Spleen (tissue), 11 donors: ENCODE results near the gene LRFN2. TPM values are rescaled to one million over a fixed set of nuclear protein-coding genes. Genes with fewer than 3 reads are reported as not detected.

ENCODE experiments used
- DNase-seq: peaks from one replicate; pipeline ENCODE4 v3.0.0-alpha.2; 2020
- H3K27ac ChIP-seq, 8 donors: fragments of 200-600 bp; sonication (generic) in 7 of 8; 1 replicate in 4 of 8; 2 replicates in 4 of 8; pipeline versions ENCODE4 v1.5.0 to v1.8.0; 2016 to 2021; ENCODE audit warnings: inconsistent platforms in 4 of 8, mild to moderate bottlenecking in 4 of 8, moderate library complexity in 1 of 8
- H3K27me3 ChIP-seq, 7 donors: fragments of 200-600 bp; sonication (generic) in 6 of 7; replicated peaks in 1 of 7; 1 replicate in 4 of 7; 2 replicates in 3 of 7; pipeline versions ENCODE4 v1.5.0 to v1.8.0; 2016 to 2021; ENCODE audit warnings: inconsistent platforms in 3 of 7, mild to moderate bottlenecking in 1 of 7
- H3K36me3 ChIP-seq, 6 donors: fragments of 200-600 bp; sonication (generic) in 5 of 6; 1 replicate in 4 of 6; 2 replicates in 2 of 6; pipeline versions ENCODE4 v1.5.0 to v1.8.0; 2016 to 2021; ENCODE audit warnings: inconsistent platforms in 2 of 6
- H3K4me1 ChIP-seq, 6 donors: fragments of 200-600 bp; sonication (generic) in 5 of 6; 1 replicate in 3 of 6; 2 replicates in 3 of 6; pipeline versions ENCODE4 v1.5.0 to v1.8.0; 2016 to 2021; ENCODE audit warnings: inconsistent platforms in 3 of 6
- H3K4me3 ChIP-seq, 8 donors: fragments of 200-600 bp; sonication (generic) in 7 of 8; 1 replicate in 4 of 8; 2 replicates in 4 of 8; pipeline versions ENCODE4 v1.5.0 to v1.8.0; 2016 to 2021; ENCODE audit warnings: inconsistent platforms in 4 of 8, mild to moderate bottlenecking in 4 of 8, moderate library complexity in 2 of 8
- H3K9me3 ChIP-seq, 8 donors: fragments of 200-600 bp; sonication (generic) in 7 of 8; 1 replicate in 4 of 8; 2 replicates in 4 of 8; pipeline versions ENCODE4 v1.5.0 to v1.8.0; 2016 to 2021; ENCODE audit warnings: inconsistent platforms in 4 of 8
- CTCF ChIP-seq, 11 experiments: fragments of 200-600 bp in 7 of 11; fragments of 450-650 bp in 4 of 11; sonication (generic) in 4 of 11; IDR thresholded peaks in 8 of 11; conservative IDR thresholded peaks in 3 of 11; 1 replicate in 7 of 11; 2 replicates in 4 of 11; pipeline versions ENCODE4 v1.4.0 to v1.8.0; 2016 to 2021; ENCODE audit warnings: antibody characterized with exemption in 11 of 11, inconsistent platforms in 4 of 11, mild to moderate bottlenecking in 1 of 11
- POLR2A ChIP-seq, 3 donors: fragments of 450-650 bp; IDR thresholded peaks; one replicate each; pipeline ENCODE4 v1.5.1; 2017; ENCODE audit warnings: antibody characterized with exemption in 3 of 3, mild to moderate bottlenecking in 1 of 3
- POLR2AphosphoS5 ChIP-seq, 3 donors: sonication (generic); formaldehyde crosslinking; IDR thresholded peaks; one replicate each; pipeline ENCODE4 v1.5.1; 2017; ENCODE audit warnings: antibody characterized with exemption in 3 of 3
- WGBS, 5 donors: extraction: QIAGEN DNeasy Blood & Tissue Kit in 3 of 5; methylation state at CpG; one replicate each; pipeline versions ENCODE4 v1.1.5 to v1.1.7; 2013 to 2018; 5-methylcytosine and 5-hydroxymethylcytosine counted together
- intact Hi-C: fragments of 100-400 bp; cut with DNase I; formaldehyde crosslinking; loops from one replicate; pipeline ENCODE4 v1.15.0; 2023; ENCODE audit warnings: low total_unique reads
- polyA plus RNA-seq, 3 donors: library from polyadenylated mRNA; stranded (reverse); fragments of 200-250 nt; gene quantifications; one replicate each; pipeline ENCODE4 v1.2.1, GENCODE V29; 2013
- total RNA-seq, 7 donors: library from RNA; depleted of rRNA in 3 of 7; stranded (reverse); fragments of >200 nt in 3 of 7; fragmentation: NEBNext Ultra II Directional in 4 of 7; extraction: Animal tissue kit (Norgen Biotek cat#: 25700) in 4 of 7; gene quantifications; one replicate each; pipeline versions ENCODE4 v1.1.0 to v1.2.1, GENCODE V29; 2016 to 2021
- donor health status: healthy with polysubstance abuse.
- donor health status: DM: no; HTN: no; CAD: no; lungs with moderate emphysema.
- donor health status: DM: no; HTN: no; CAD: no.
- donor health status: Bipolar disorder and iron deficiency.
- donor health status: healthy.
- donor health status: DM: no; HTN: no; CAD: no.
- donor health status: DM: yes; HTN: yes; CAD: no.

LRFN2 gene
- total and polyA plus RNA-seq, 10 donors: 0.05 to 6.0 (median 1.3) TPM

DNA sequence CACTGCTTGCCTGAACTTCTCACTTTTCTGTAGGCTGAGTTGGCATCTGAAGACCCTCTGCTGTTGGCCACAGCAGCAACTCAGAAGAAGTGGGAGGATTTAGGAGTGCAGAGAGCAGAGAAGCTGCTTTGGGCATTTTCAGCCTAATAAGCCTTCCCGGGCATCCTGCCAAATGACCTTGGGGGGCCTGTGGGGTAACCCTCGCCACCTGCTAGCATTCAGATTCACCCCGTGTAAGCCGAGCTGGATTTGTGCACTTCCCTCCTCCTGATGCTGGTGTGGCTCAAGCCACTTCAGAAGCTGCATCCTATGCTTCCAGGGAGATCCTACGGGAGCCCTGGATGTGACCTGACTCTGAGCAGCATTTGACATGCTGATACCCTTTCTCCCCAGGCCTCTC lies 114.8 kb downstream of the LRFN2 start:
- H3K36me3 ChIP-seq: no peaks in the 10 kb centered on the region
- no peak overlapping the region for H3K27ac ChIP-seq
- TF ChIP-seq POLR2A (IDR thresholded peaks at IDR 0.05) (no peak), CTCF (IDR thresholded peaks at IDR 0.05 in 8 of 11, conservative IDR thresholded peaks at IDR 0.05 in 3 of 11) (no peak), POLR2AphosphoS5 (IDR thresholded peaks at IDR 0.05) (no peak)
- H3K4me3 ChIP-seq: no peak overlapping the region
- intact Hi-C loops: no loop called here
- 25 to 39% (median 27%) methylated on average over 1 to 5 of the region's 5 CpGs for WGBS, 5 donors
- no peaks in the 10 kb centered on the region for H3K9me3 ChIP-seq
- H3K27me3 ChIP-seq: peaks cover 0 to 6% (median 0%) of the 10 kb centered on the region in 7 donors
- H3K4me1 ChIP-seq: peaks cover 0 to 3% (median under 1%) of the 10 kb centered on the region in 6 donors
- no peak for DNase-seq

DNA sequence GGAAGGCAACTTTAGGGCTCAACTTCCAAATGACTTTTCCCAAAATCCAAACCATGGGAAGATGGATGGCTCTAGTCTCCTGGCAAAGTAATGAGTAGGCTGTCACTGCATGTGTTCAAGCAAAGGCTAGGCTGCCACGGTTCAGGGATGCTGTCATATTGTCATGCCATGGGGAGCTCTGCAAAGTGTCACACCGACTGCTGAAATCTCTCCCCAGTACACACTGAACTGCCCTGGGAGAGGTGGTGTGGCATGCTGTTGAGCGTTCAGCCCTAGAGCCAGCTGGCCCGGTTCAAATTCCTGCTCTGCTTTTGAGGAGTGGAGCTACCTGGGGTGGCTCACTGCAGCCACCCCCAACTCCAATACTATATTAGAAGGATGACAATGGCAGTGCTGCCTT lies 115.9 kb downstream of the LRFN2 start:
- Histone ChIP-seq H3K4me3 (no peak overlapping the region), H3K9me3 (no peaks in the 10 kb centered on the region), H3K4me1 (no peaks in the 10 kb centered on the region), H3K36me3 (no peaks in the 10 kb centered on the region), H3K27me3 (peaks cover 0 to 5% (median 0%) of the 10 kb centered on the region in 7 donors), H3K27ac (no peak overlapping the region)
- no peak for DNase-seq
- WGBS, 5 donors: 75 to 90% (median 86%) methylated on average over 4 of the region's 4 CpGs
- intact Hi-C loops: no loop called here
- TF ChIP-seq POLR2AphosphoS5 (IDR thresholded peaks at IDR 0.05): no peak
- TF ChIP-seq CTCF (IDR thresholded peaks at IDR 0.05 in 8 of 11, conservative IDR thresholded peaks at IDR 0.05 in 3 of 11): no peak
- no peak for TF ChIP-seq POLR2A (IDR thresholded peaks at IDR 0.05)

GRCh38 chr6:40469323-40469722 lies 117.8 kb downstream of the LRFN2 start:
- intact Hi-C loops: no loop called here
- no peak for DNase-seq

GRCh38 chr6:40466986-40467539 lies 120.1 kb downstream of the LRFN2 start:
- H3K27ac ChIP-seq: no peak overlapping the region
- H3K4me1 ChIP-seq: no peaks in the 10 kb centered on the region
- intact Hi-C loops: no loop called here
- no peaks in the 10 kb centered on the region for H3K9me3 ChIP-seq
- H3K36me3 ChIP-seq: no peaks in the 10 kb centered on the region
- no peak for DNase-seq
- peaks cover 0 to 1% (median 0%) of the 10 kb centered on the region in 7 donors for H3K27me3 ChIP-seq
- WGBS, 5 donors: 91 to 96% (median 93%) methylated on average over 3 of the region's 3 CpGs
- H3K4me3 ChIP-seq: no peak overlapping the region
- TF ChIP-seq POLR2AphosphoS5 (IDR thresholded peaks at IDR 0.05) (no peak), POLR2A (IDR thresholded peaks at IDR 0.05) (no peak), CTCF (IDR thresholded peaks at IDR 0.05 in 8 of 11, conservative IDR thresholded peaks at IDR 0.05 in 3 of 11) (no peak)

More at GRCh38 chr6:40469323-40469722, 117.8 kb downstream of the LRFN2 start:
- H3K36me3 ChIP-seq: no peaks in the 10 kb centered on the region
- H3K4me1 ChIP-seq: no peaks in the 10 kb centered on the region
- peaks cover 0 to 5% (median 0%) of the 10 kb centered on the region in 7 donors for H3K27me3 ChIP-seq
- H3K27ac ChIP-seq: no peak overlapping the region
- TF ChIP-seq POLR2AphosphoS5 (IDR thresholded peaks at IDR 0.05) (no peak), POLR2A (IDR thresholded peaks at IDR 0.05) (no peak), CTCF (IDR thresholded peaks at IDR 0.05 in 8 of 11, conservative IDR thresholded peaks at IDR 0.05 in 3 of 11) (no peak)
- WGBS, 5 donors: 66 to 94% (median 80%) methylated on average over 2 to 3 of the region's 3 CpGs
- H3K9me3 ChIP-seq: no peaks in the 10 kb centered on the region
- H3K4me3 ChIP-seq: no peak overlapping the region
